WTC11 (cell line): ENCODE measurements around the gene LSP1. TPM values are rescaled to one million over a fixed set of nuclear protein-coding genes. Genes with fewer than 3 reads are reported as not detected.

ENCODE experiments used
- ATAC-seq: fragments of 200-7000 bp; cut with Tn5 transposase; 2 replicates; pipeline ENCODE4 v1.10.0; 2021; ENCODE audit warnings: mild to moderate bottlenecking, moderate library complexity
- CTCF ChIA-PET: fragments of 300-600 bp; sonication (Branson Sonifier 250); formaldehyde crosslinking; loops from one replicate; lab custom pipeline; 2021; ENCODE audit warnings: antibody characterized with exemption; lab: Charles Lee
- POLR2A ChIA-PET: fragments of 350-600 bp; sonication (Branson Sonifier 250); formaldehyde crosslinking; loops from one replicate; lab custom pipeline; 2021; ENCODE audit warnings: antibody characterized with exemption; lab: Charles Lee
- DNase-seq: peaks from one replicate; pipeline ENCODE4 v3.0.0; 2021; ENCODE audit warnings: low spot score
- H3K27ac Mint-ChIP-seq: 2 replicates; pipeline ENCODE4 v1.8.0; 2021; ENCODE audit warnings: mixed read lengths
- H3K27me3 Mint-ChIP-seq: 2 replicates; pipeline ENCODE4 v1.8.0; 2021; ENCODE audit warnings: low read depth, mild to moderate bottlenecking, moderate library complexity, mixed read lengths
- H3K36me3 Mint-ChIP-seq: 2 replicates; pipeline ENCODE4 v1.8.0; 2021; ENCODE audit warnings: mixed read lengths
- H3K4me1 Mint-ChIP-seq: 2 replicates; pipeline ENCODE4 v1.8.0; 2022; ENCODE audit warnings: mixed read lengths
- H3K4me3 Mint-ChIP-seq: 2 replicates; pipeline ENCODE4 v1.8.0; 2021; ENCODE audit warnings: mild to moderate bottlenecking, moderate library complexity, mixed read lengths
- H3K9me3 Mint-ChIP-seq: 2 replicates; pipeline ENCODE4 v1.8.0; 2021; ENCODE audit warnings: mixed read lengths
- AR ChIP-seq: fragments of 250-450 bp; sonication (Bioruptor Pico); IDR thresholded peaks from 2 replicates; pipeline ENCODE4 v1.9.0; 2021; ENCODE audit warnings: mild to moderate bottlenecking
- CREM ChIP-seq: sonication (generic); formaldehyde crosslinking; IDR thresholded peaks from 2 replicates; pipeline ENCODE4 v1.8.1; 2022; ENCODE audit warnings: mild to moderate bottlenecking, missing genetic modification reagents, moderate library complexity
- E2F4 ChIP-seq: sonication (generic); formaldehyde crosslinking; IDR thresholded peaks from 2 replicates; pipeline ENCODE4 v1.8.1; 2022; ENCODE audit warnings: low read depth, mild to moderate bottlenecking, moderate library complexity, missing genetic modification reagents, borderline replicate concordance
- EMX1 ChIP-seq: fragments of 250-450 bp; sonication (Bioruptor Pico); IDR thresholded peaks from 2 replicates; pipeline ENCODE4 v1.8.0; 2021; ENCODE audit warnings: mild to moderate bottlenecking
- FOXP4 ChIP-seq: sonication (generic); formaldehyde crosslinking; IDR thresholded peaks from 2 replicates; pipeline ENCODE4 v1.8.0; 2022; ENCODE audit warnings: mild to moderate bottlenecking, missing genetic modification reagents
- OVOL2 ChIP-seq: fragments of 250-450 bp; sonication (Bioruptor Pico); IDR thresholded peaks from 2 replicates; pipeline ENCODE4 v1.9.0; 2021; ENCODE audit warnings: mild to moderate bottlenecking, borderline replicate concordance
- PRDM15 ChIP-seq: sonication (generic); formaldehyde crosslinking; IDR thresholded peaks from 2 replicates; pipeline ENCODE4 v1.8.0; 2022; ENCODE audit warnings: missing genetic modification reagents
- ZNF219 ChIP-seq: sonication (generic); formaldehyde crosslinking; IDR thresholded peaks from 2 replicates; pipeline ENCODE4 v1.8.0; 2023; ENCODE audit warnings: missing genetic modification reagents, mild to moderate bottlenecking, borderline replicate concordance
- ZNF263 ChIP-seq: sonication (generic); formaldehyde crosslinking; IDR thresholded peaks from 2 replicates; pipeline ENCODE4 v1.8.1; 2022; ENCODE audit warnings: low read depth, mild to moderate bottlenecking, moderate library complexity, missing genetic modification reagents
- ZNF423 ChIP-seq: fragments of 250-450 bp; sonication (Bioruptor Pico); IDR thresholded peaks from 2 replicates; pipeline ENCODE4 v2.1.2; 2022; ENCODE audit warnings: mild to moderate bottlenecking, moderate library complexity
- ZSCAN18 ChIP-seq: fragments of 250-450 bp; sonication (Bioruptor Pico); IDR thresholded peaks from 2 replicates; pipeline ENCODE4 v2.1.2; 2022; ENCODE audit warnings: mild to moderate bottlenecking, moderate library complexity
- total RNA-seq: library from RNA; stranded (reverse); gene quantifications from 3 replicates; pipeline ENCODE4 v1.2.3, GENCODE V29; 2021

Gene LSP1
- total RNA-seq, 1 experiment from 2014 or later, result 0.77 TPM

GRCh38 chr11:1925373-1926155, 72.7 kb downstream of the LSP1 start:
- Mint-ChIP-seq H3K36me3 (no peaks in the 10 kb centered on the region), H3K27me3 (no peaks in the 10 kb centered on the region; the same call in 1 of the 2 replicates), H3K27ac (no peak overlapping the region), H3K4me1 (no peaks in the 10 kb centered on the region)
- ChIA-PET POLR2A (no interaction called here), CTCF (interaction anchor here (0.6 kb wide), 1 partner anchor 49 kb away, joined by 4 read pairs; no protein-coding TSS in a partner anchor)
- no peak for ATAC-seq
- TF ChIP-seq CREM (no peak), AR (CRISPR knock-in tag) (no peak), EMX1 (CRISPR knock-in tag) (no peak), FOXP4 (CRISPR knock-in tag) (no peak)
- TF ChIP-seq, all 79 proteins: peak for 0
- no peak for DNase-seq
- H3K4me3 Mint-ChIP-seq, result no peak overlapping the region
- H3K9me3 Mint-ChIP-seq, result no peaks in the 10 kb centered on the region

GRCh38 chr11:1926156-1927025, 73.5 kb downstream of the LSP1 start:
- POLR2A ChIA-PET, result no interaction called here
- TF ChIP-seq ZNF263 (CRISPR knock-in tag) (peak; percentile 49; the same call in 1 of the 2 replicates), ZNF219 (CRISPR knock-in tag) (no peak)
- TF ChIP-seq, all 79 proteins: peak for 1
- DNase-seq (no peak), ATAC-seq (no peak)
- Mint-ChIP-seq H3K4me1 (no peaks in the 10 kb centered on the region), H3K4me3 (no peak overlapping the region), H3K27ac (no peak overlapping the region), H3K27me3 (no peaks in the 10 kb centered on the region; the same call in 1 of the 2 replicates), H3K36me3 (no peaks in the 10 kb centered on the region), H3K9me3 (no peaks in the 10 kb centered on the region)
- CTCF ChIA-PET, result no interaction called here

- H3K4me1 Mint-ChIP-seq, result no peaks in the 10 kb centered on the region
- H3K4me3 Mint-ChIP-seq, result no peak overlapping the region
- H3K36me3 Mint-ChIP-seq, result no peaks in the 10 kb centered on the region
- no peak overlapping the region for H3K27ac Mint-ChIP-seq
- H3K9me3 Mint-ChIP-seq, result no peaks in the 10 kb centered on the region
- CTCF ChIA-PET, result interaction anchor here (1.0 kb wide), 1 partner anchor 45 kb away, joined by 4 read pairs; no protein-coding TSS in a partner anchor
- POLR2A ChIA-PET, result no interaction called here
- H3K27me3 Mint-ChIP-seq, result no peaks in the 10 kb centered on the region; the same call in 1 of the 2 replicates
- ATAC-seq (no peak), DNase-seq (no peak)
- TF ChIP-seq E2F4 (CRISPR knock-in tag) (no peak), ZSCAN18 (CRISPR knock-in tag) (no peak), PRDM15 (CRISPR knock-in tag) (no peak), OVOL2 (CRISPR knock-in tag) (no peak), ZNF219 (CRISPR knock-in tag) (no peak), ZNF423 (no peak)
These were observed 74.4 kb downstream of the LSP1 start for GRCh38 chr11:1927026-1927847.
